DOHH2 (cell line): ENCODE measurements around the gene TSPO.

Experiments
- H3F3A ChIP-seq: fragments of 200-600 bp; sonication (generic), shearing (Covaris generic); 2 replicates; pipeline ENCODE4 v1.6.0; 2016; ENCODE audit warnings: antibody characterized with exemption, mild to moderate bottlenecking; ENCODE audit not compliant: control insufficient read depth, insufficient read depth
- H3K27ac ChIP-seq: fragments of 200-600 bp; sonication (generic); 2 replicates; pipeline ENCODE4 v1.5.1; 2014; ENCODE audit warnings: low read depth, mild to moderate bottlenecking, low read length, moderate library complexity
- H3K27me3 ChIP-seq: fragments of 200-600 bp; sonication (generic); 2 replicates; pipeline ENCODE4 v1.6.1; 2014; ENCODE audit warnings: mild to moderate bottlenecking, low read length, mixed read lengths; ENCODE audit not compliant: control insufficient read depth
- H3K36me3 ChIP-seq: fragments of 200-600 bp; sonication (generic); 2 replicates; pipeline ENCODE4 v1.6.1; 2014; ENCODE audit warnings: mild to moderate bottlenecking, low read length, moderate library complexity, mixed read lengths; ENCODE audit not compliant: control insufficient read depth
- H3K4me1 ChIP-seq: fragments of 200-600 bp; sonication (generic); 2 replicates; pipeline ENCODE4 v1.6.1; 2014; ENCODE audit warnings: mild to moderate bottlenecking, low read length, mixed read lengths; ENCODE audit not compliant: control insufficient read depth
- H3K4me2 ChIP-seq: fragments of 200-600 bp; sonication (generic); 2 replicates; pipeline ENCODE4 v1.6.0; 2014; ENCODE audit warnings: mild to moderate bottlenecking, low read length, moderate library complexity
- H3K4me3 ChIP-seq: fragments of 200-600 bp; sonication (generic); 2 replicates; pipeline ENCODE4 v1.5.1; 2014; ENCODE audit warnings: mild to moderate bottlenecking, low read length, mixed read lengths
- H3K79me2 ChIP-seq: fragments of 200-600 bp; sonication (generic); 2 replicates; pipeline ENCODE4 v1.6.1; 2014; ENCODE audit warnings: mild to moderate bottlenecking, low read length, mixed read lengths; ENCODE audit not compliant: control insufficient read depth
- H3K9me2 ChIP-seq: fragments of 200-600 bp; sonication (generic); replicated peaks from 2 replicates; pipeline ENCODE4 v1.6.1; 2014; ENCODE audit warnings: mild to moderate bottlenecking, low read length, mixed read lengths; ENCODE audit not compliant: control insufficient read depth
- H3K9me3 ChIP-seq: fragments of 200-600 bp; sonication (generic); 2 replicates; pipeline ENCODE4 v1.6.1; 2014; ENCODE audit warnings: antibody characterized with exemption, low read length, mixed read lengths; ENCODE audit not compliant: control insufficient read depth, insufficient read depth
- H4K20me1 ChIP-seq: fragments of 200-600 bp; sonication (generic); 2 replicates; pipeline ENCODE4 v1.6.0; 2014; ENCODE audit warnings: low read depth, mild to moderate bottlenecking, antibody characterized with exemption, low read length, moderate library complexity; ENCODE audit not compliant: control insufficient read depth, insufficient read depth
- CTCF ChIP-seq: fragments of 200-600 bp; sonication (generic); IDR thresholded peaks from one replicate; pipeline ENCODE4 v1.5.1; 2014; ENCODE audit warnings: antibody characterized with exemption, mild to moderate bottlenecking, low read depth, low read length; ENCODE audit not compliant: poor library complexity, severe bottlenecking
- EZH2phosphoT487 ChIP-seq: fragments of 200-600 bp; sonication (generic); IDR thresholded peaks from 2 replicates; pipeline ENCODE4 v1.6.1; 2017; ENCODE audit warnings: borderline replicate concordance, mild to moderate bottlenecking, antibody characterized with exemption, low read length, moderate library complexity, mixed read lengths

The TSPO gene

GRCh38 chr22:43211941-43212433 is 60.6 kb downstream of the TSPO start:
- no peaks in the 10 kb centered on the region for H4K20me1 ChIP-seq
- H3K4me2 ChIP-seq: no peak overlapping the region
- no peaks in the 10 kb centered on the region for H3K36me3 ChIP-seq
- H3K27ac ChIP-seq: no peak overlapping the region
- no peaks in the 10 kb centered on the region for H3K79me2 ChIP-seq
- TF ChIP-seq CTCF (no peak), EZH2phosphoT487 (no peak)
- H3F3A ChIP-seq: no peaks in the 10 kb centered on the region
- no peaks in the 10 kb centered on the region for H3K27me3 ChIP-seq
- H3K4me1 ChIP-seq: no peaks in the 10 kb centered on the region
- no peaks in the 10 kb centered on the region for H3K9me3 ChIP-seq
- no peak overlapping the region for H3K4me3 ChIP-seq
- H3K9me2 ChIP-seq: no peaks in the 10 kb centered on the region

- Histone ChIP-seq H3K4me3 (no peak overlapping the region), H3F3A (no peaks in the 10 kb centered on the region), H3K4me1 (no peaks in the 10 kb centered on the region), H3K9me2 (no peaks in the 10 kb centered on the region), H3K9me3 (no peaks in the 10 kb centered on the region), H3K79me2 (no peaks in the 10 kb centered on the region), H3K36me3 (no peaks in the 10 kb centered on the region), H3K27me3 (no peaks in the 10 kb centered on the region), H4K20me1 (no peaks in the 10 kb centered on the region), H3K27ac (no peak overlapping the region), H3K4me2 (no peak overlapping the region)
- TF ChIP-seq EZH2phosphoT487 (no peak), CTCF (no peak)
Observed at GRCh38 chr22:43212434-43212952, 61.1 kb downstream of the TSPO start.
